CD1c-positive myeloid dendritic cell (primary cell): ENCODE measurements around the gene APOL2.
A peak's percentile ranks its signal among the peaks of the same experiment; 100 is the strongest.
"Not testable (repeated sequence)": the region's sequence is repeated elsewhere in the genome, so short reads cannot be mapped to it uniquely, and the experiment has no call there.

Source experiments
- DNase-seq: peaks from one replicate; pipeline ENCODE4 v3.0.0-alpha.2; 2016; ENCODE audit errors: extremely low spot score

The APOL2 gene

GRCh38 chr22:36239401-36240171, at the start of gene APOL2:
TSS of gene APOL2 (minus strand) at chr22:36239527. CDS start at chr22:36233162, 6,365 bp downstream.
- DNase-seq, result peak; percentile 88

GRCh38 chr22:36288571-36289405, 49.5 kb upstream of the APOL2 start:
- no peak for DNase-seq

GRCh38 chr22:36287881-36288515, 48.7 kb upstream of the APOL2 start:
- DNase-seq, result no peak

- DNase-seq, result peak; percentile 75
Measured at GRCh38 chr22:36286096-36286957, 47.0 kb upstream of the APOL2 start.

GRCh38 chr22:36285545-36285944, 46.2 kb upstream of the APOL2 start:
- DNase-seq, result no peak

- DNase-seq, result no peak
Measured at GRCh38 chr22:36285017-36285416, 45.7 kb upstream of the APOL2 start.

- DNase-seq, result no peak
Measured at GRCh38 chr22:36284171-36284571, 44.8 kb upstream of the APOL2 start.

- DNase-seq, result no peak
Measured at GRCh38 chr22:36282328-36282831, 43.1 kb upstream of the APOL2 start.

- no peak for DNase-seq
Measured at GRCh38 chr22:36281781-36282327, 42.5 kb upstream of the APOL2 start.

GRCh38 chr22:36280379-36280778, 41.1 kb upstream of the APOL2 start:
- DNase-seq, result no peak

GRCh38 chr22:36279219-36279666, 39.9 kb upstream of the APOL2 start:
- DNase-seq, result no peak

- peak; percentile 67 for DNase-seq
Measured at GRCh38 chr22:36277482-36278291, 38.4 kb upstream of the APOL2 start.

GRCh38 chr22:36274531-36274930, 35.2 kb upstream of the APOL2 start:
- DNase-seq, result peak; percentile 71

GRCh38 chr22:36271951-36272350, 32.6 kb upstream of the APOL2 start:
- DNase-seq, result not testable (repeated sequence)

GRCh38 chr22:36271231-36271630, 31.9 kb upstream of the APOL2 start:
- DNase-seq, result not testable (repeated sequence)

GRCh38 chr22:36267896-36268485, 28.7 kb upstream of the APOL2 start:
- DNase-seq, result no peak

GRCh38 chr22:36267058-36267457, 27.7 kb upstream of the APOL2 start:
- no peak for DNase-seq

GRCh38 chr22:36263886-36264664, 24.7 kb upstream of the APOL2 start:
- DNase-seq, result not testable (repeated sequence)

GRCh38 chr22:36263216-36263673, 23.9 kb upstream of the APOL2 start:
- not testable (repeated sequence) for DNase-seq
